Measurements from ENCODE around the gene CKS2. TPM values are rescaled to one million over a fixed set of nuclear protein-coding genes. Genes with fewer than 3 reads are reported as not detected.

Gene CKS2
- total and polyA plus RNA-seq, 2 of the 8 experiments (the other 6 are each of a cell fraction or from before 2014, with no cell fraction given) = 337 to 689 TPM

DNA sequence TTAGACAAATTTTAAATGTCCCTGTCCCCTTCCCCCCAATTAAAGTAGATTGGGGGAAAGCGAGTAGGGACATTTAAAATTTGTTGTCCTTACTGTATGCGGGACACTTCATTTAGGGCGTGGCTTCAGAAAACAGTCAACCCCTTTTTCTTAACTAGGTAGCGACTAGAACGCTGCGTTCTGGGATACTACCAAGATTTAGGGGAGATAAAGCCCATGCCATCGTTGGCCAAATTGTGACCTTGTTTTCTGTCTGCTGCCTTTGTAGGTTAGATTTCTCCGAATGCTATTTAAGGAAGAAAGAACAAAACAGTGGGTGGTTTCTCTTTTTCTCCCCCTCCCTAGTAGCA, 1.2 kb downstream of the CKS2 start:
- Histone ChIP-seq H2BK15ac (ENCODE audit: low read length) (no peak overlapping the region), H4K91ac (replicated peaks; ENCODE audit: insufficient read length, low read length) (no peak overlapping the region), H2BK120ac (replicated peaks; ENCODE audit: low read depth, low read length) (no peak overlapping the region), H3K9ac (replicated peaks in 1 of 4; ENCODE audit: extremely low read depth in 1 of 4, low read depth in 3 of 4, low read length in 3 of 4) (peak overlapping the region; percentile 85 to 94 (median 92)), H3K36me3 (ENCODE audit: control insufficient read depth in 2 of 4, insufficient read depth in 4 of 4, low read length in 3 of 4) (peaks cover 6 to 52% (median 22%) of the 10 kb centered on the region in 4 experiments), H3K23ac (ENCODE audit: insufficient read length) (no peak overlapping the region), H4K8ac (ENCODE audit: extremely low read depth, insufficient read depth, low read length) (no peak overlapping the region), H2BK12ac (ENCODE audit: low read depth, low read length) (no peak overlapping the region), H4K5ac (ENCODE audit: insufficient read length, low read depth, low read length) (no peak overlapping the region), H3K27ac (ENCODE audit: low read depth, low read length) (0 out of 2 replicates have a peak overlapping the region, but pooled peaks have one; percentile 82), H3K27me3 (replicated peaks in 1 of 4; ENCODE audit: control insufficient read depth in 3 of 4, extremely low read depth in 1 of 4, insufficient read depth in 3 of 4, low read length in 3 of 4) (no peaks in the 10 kb centered on the region), H3K56ac (replicated peaks; ENCODE audit: insufficient read length, low read depth, low read length) (no peak overlapping the region), H3K4me2 (ENCODE audit: insufficient read depth in 1 of 2, low read depth in 2 of 2, low read length in 2 of 2) (peak overlapping the region; percentile 58 to 67), H2AK5ac (ENCODE audit: low read depth, low read length) (no peak overlapping the region), H2BK20ac (ENCODE audit: low read length) (no peak overlapping the region), H3K4me1 (replicated peaks in 1 of 4; ENCODE audit: control insufficient read depth in 3 of 4, insufficient read depth in 4 of 4, low read length in 3 of 4) (peaks cover 0 to 8% (median 4%) of the 10 kb centered on the region in 4 experiments; a peak in 5 of 7 replicates), H3K4ac (replicated peaks; ENCODE audit: insufficient read length, low read depth, low read length) (no peak overlapping the region), H3K79me2 (ENCODE audit: control insufficient read depth in 1 of 2, insufficient read depth in 2 of 2, low read length in 2 of 2) (peaks cover 40 to 68% of the 10 kb centered on the region in 2 experiments), H3K9me3 (ENCODE audit: insufficient read depth in 2 of 2, low read depth in 1 of 2, low read length in 1 of 2) (no peaks in the 10 kb centered on the region), H4K20me1 (replicated peaks in 1 of 2; ENCODE audit: control insufficient read depth in 1 of 2, insufficient read depth in 2 of 2, low read length in 2 of 2) (peaks cover 16 to 24% of the 10 kb centered on the region in 2 experiments), H3K79me1 (ENCODE audit: low read depth, low read length) (peaks cover 3% of the 10 kb centered on the region; the same call in 1 of the 2 replicates), H3K18ac (ENCODE audit: extremely low read depth, low read length) (no peak overlapping the region), H2BK5ac (ENCODE audit: low read depth, low read length) (no peak overlapping the region; the same call in 1 of the 2 replicates), H3K14ac (ENCODE audit: insufficient read length) (no peak overlapping the region), H3K4me3 (ENCODE audit: extremely low read depth in 1 of 4, insufficient read depth in 2 of 4, low read depth in 3 of 4, low read length in 4 of 4) (peak overlapping the region; percentile 91 to 100 (median 98)), H2AFZ (ENCODE audit: low read length) (no peak overlapping the region), H3K23me2 (ENCODE audit: low read depth, low read length) (0 out of 2 replicates have a peak, but pooled peaks cover 2% of the 10 kb centered on the region)
- WGBS, 2 experiments (ENCODE audit: extremely low coverage in 1 of 2, insufficient coverage in 1 of 2, insufficient read length in 1 of 2, insufficient replicate concordance in 2 of 2, low coverage in 1 of 2, low lambda C conversion rate in 2 of 2, missing lambda C conversion rate in 1 of 2) = 1% methylated on average over 8 of the region's 8 CpGs; no CpG with 5 or more reads in 1 of the 2 experiments
- FAIRE-seq (no peak), DNase-seq (ENCODE audit: low read depth in 1 of 2, low spot score in 2 of 2) (no peak)
- TF ChIP-seq SP2 (IDR thresholded peaks at IDR 0.05; ENCODE audit: low read length) (no peak), KDM5A (IDR thresholded peaks at IDR 0.05; ENCODE audit: low read length) (no peak), KDM4A (IDR thresholded peaks at IDR 0.05; ENCODE audit: low read depth, low read length, severe bottlenecking) (no peak), POLR2AphosphoS5 (IDR thresholded peaks at IDR 0.05; ENCODE audit: low read depth, low read length) (peak; percentile 60), POLR2A (IDR thresholded peaks at IDR 0.05; ENCODE audit: control extremely low read depth in 1 of 2, low read depth in 2 of 2, low read length in 2 of 2) (peak in 1 of 2 experiments; percentile 23; a peak in 1 of 3 replicates)
- ChIA-PET POLR2A (ENCODE audit: partially characterized antibody) (interaction anchor here (0.7 to 2.5 kb wide), 13 partner anchors 8 to 301 kb away, joined by 3 to 33 read pairs (median 3); partner anchors contain the start of genes SECISBP2 and SHC3), CTCF (ENCODE audit: partially characterized antibody) (no interaction called here)

Measured in H1 (cell line).